GM12878 (cell line): ENCODE results near the gene TNFAIP2. TPM values are rescaled to one million over a fixed set of nuclear protein-coding genes. Genes with fewer than 3 reads are reported as not detected.

Source experiments
- ATAC-seq: fragments of 200-7000 bp; cut with Tn5 transposase; 3 replicates; pipeline ENCODE4 v1.9.1; 2020; ENCODE audit warnings: mild to moderate bottlenecking, moderate library complexity
- BruUV-seq: library from RNA; stranded (reverse); fragments of 400-500 nt; replicated peaks from 2 replicates; lab custom pipeline; 2021; lab: Mats Ljungman, UMichigan
- CTCF ChIA-PET: fragments of 300-600 bp; sonication (Branson Sonifier 250); formaldehyde crosslinking; extraction: SDS; loops from one replicate; lab custom pipeline; 2021; ENCODE audit warnings: inconsistent platforms; lab: Yijun Ruan, JAX
- POLR2A ChIA-PET: fragments of 350-600 bp; formaldehyde crosslinking; extraction: SDS; loops from one replicate; lab custom pipeline; 2021; ENCODE audit warnings: inconsistent platforms; lab: Charles Lee
- RAD21 ChIA-PET: fragments of 300-600 bp; sonication (Branson Sonifier 250); formaldehyde crosslinking; loops from one replicate; lab custom pipeline; 2023; ENCODE audit warnings: antibody characterized with exemption; ENCODE audit not compliant: unreplicated experiment; lab: Charles Lee
- SMC1A ChIA-PET: fragments of 300-600 bp; sonication (Branson Sonifier 250); formaldehyde crosslinking; loops from one replicate; lab custom pipeline; 2023; ENCODE audit not compliant: unreplicated experiment, uncharacterized antibody; lab: Charles Lee
- DNase-seq: peaks from one replicate; pipeline ENCODE4 v3.0.0-alpha.2; 2011; ENCODE audit warnings: low read depth, low spot score
- FAIRE-seq: peaks from 3 replicates; lab custom pipeline; 2011; peaks lifted over from hg19 to GRCh38; lab: Jason Lieb, UNC
- H2AFZ ChIP-seq: 2 replicates; pipeline ENCODE4 v1.6.0; 2011; ENCODE audit warnings: low read depth, low read length, control low read depth; ENCODE audit not compliant: control insufficient read depth
- H3K27ac ChIP-seq: 2 replicates; pipeline ENCODE4 v1.5.1; 2011; ENCODE audit warnings: control low read depth; ENCODE audit not compliant: control insufficient read depth, insufficient read depth
- H3K27me3 ChIP-seq, 2 experiments: replicated peaks in 1 of 2; 2 replicates each; pipeline versions ENCODE4 v1.6.0 to v1.6.1; 2011; ENCODE audit warnings: low read length in 1 of 2; ENCODE audit not compliant: control insufficient read depth in 2 of 2, insufficient read depth in 2 of 2
- H3K36me3 ChIP-seq, 2 experiments: 2 replicates each; pipeline ENCODE4 v1.5.1; 2011; ENCODE audit warnings: low read length in 1 of 2; ENCODE audit not compliant: control insufficient read depth in 2 of 2, insufficient read depth in 2 of 2
- H3K4me1 ChIP-seq: 2 replicates; pipeline ENCODE4 v1.6.1; 2011; ENCODE audit warnings: mild to moderate bottlenecking, low read length, moderate library complexity, mixed read lengths; ENCODE audit not compliant: control insufficient read depth, insufficient read depth
- H3K4me2 ChIP-seq: 2 replicates; pipeline ENCODE4 v1.6.0; 2011; ENCODE audit warnings: control low read depth; ENCODE audit not compliant: control insufficient read depth, insufficient read depth
- H3K4me3 ChIP-seq: fragments of 200-600 bp; sonication (generic); 2 replicates; pipeline ENCODE4 v1.5.1; 2016
- H3K79me2 ChIP-seq: 2 replicates; pipeline ENCODE4 v1.6.0; 2011; ENCODE audit warnings: low read length; ENCODE audit not compliant: control insufficient read depth, insufficient read depth
- H3K9ac ChIP-seq: 2 replicates; pipeline ENCODE4 v1.8.0; 2011; ENCODE audit warnings: low read length, control low read depth, mixed read lengths; ENCODE audit not compliant: control insufficient read depth, insufficient read depth
- H3K9me3 ChIP-seq: replicated peaks from 3 replicates; pipeline ENCODE4 v1.5.1; 2011; ENCODE audit warnings: mild to moderate bottlenecking, low read length; ENCODE audit not compliant: control insufficient read depth, insufficient read depth
- H4K20me1 ChIP-seq: 2 replicates; pipeline ENCODE4 v1.6.0; 2011; ENCODE audit not compliant: control insufficient read depth, insufficient read depth
- ATF2 ChIP-seq: IDR thresholded peaks from 2 replicates; pipeline ENCODE4 v1.6.1; 2012; ENCODE audit warnings: low read length, inconsistent platforms
- RAD21 ChIP-seq: IDR thresholded peaks from 2 replicates; pipeline ENCODE4 v1.6.1; 2011; ENCODE audit warnings: mild to moderate bottlenecking, low read depth, low read length, moderate library complexity; ENCODE audit not compliant: insufficient read depth
- SMC3 ChIP-seq: IDR thresholded peaks from 2 replicates; pipeline ENCODE4 v1.6.1; 2011; ENCODE audit warnings: low read length, improper control_type of control experiment, borderline replicate concordance
- YY1 ChIP-seq: IDR thresholded peaks from 2 replicates; pipeline ENCODE4 v1.6.1; 2011; ENCODE audit warnings: low read depth, mild to moderate bottlenecking, low read length
- ZNF384 ChIP-seq: IDR thresholded peaks from 2 replicates; pipeline ENCODE4 v1.6.1; 2012; ENCODE audit warnings: low read depth, mild to moderate bottlenecking, low read length, improper control_type of control experiment, borderline replicate concordance
- WGBS: methylation state at CpG from one replicate; pipeline ENCODE4 v1.1.6; 2016; ENCODE audit warnings: low lambda C conversion rate; ENCODE audit not compliant: insufficient replicate concordance, insufficient coverage; ENCODE audit errors: missing lambda C conversion rate; 5-methylcytosine and 5-hydroxymethylcytosine counted together
- in situ Hi-C: fragments of 300-500 bp; cut with MboI; formaldehyde crosslinking; loops from 9 replicates; pipeline ENCODE4 v1.14.3; 2018; ENCODE audit warnings: mixed read lengths
- intact Hi-C: fragments of 100-400 bp; cut with micrococcal nuclease; formaldehyde crosslinking; loops from one replicate; pipeline ENCODE4 v1.14.2; 2022; ENCODE audit not compliant: unreplicated experiment
- polyA plus RNA-seq, 11 experiments: library from polyadenylated mRNA; depleted of rRNA in 4 of 11; unstranded in 6 of 11; stranded (reverse) in 5 of 11; fragments of >200 nt; fragmentation: Nextera tagmentation in 4 of 11; fragmentation: Illumina TruSeq in 1 of 11; extraction: Ambion mirVana in 4 of 11; extraction: Trizol in 1 of 11; gene quantifications; 1 replicate in 1 of 11; 2 replicates in 10 of 11; pipeline versions ENCODE4 v1.2.1 to v1.2.3, GENCODE V29; 2011 to 2016; ENCODE audit warnings: inconsistent platforms in 2 of 11, missing spikeins in 2 of 11, low read depth in 1 of 11
- total RNA-seq, 4 experiments: library from RNA; depleted of rRNA in 3 of 4; stranded (reverse); fragments of >200 nt in 3 of 4; fragmentation: Illumina TruSeq in 1 of 4; extraction: Trizol in 1 of 4; gene quantifications; 2 replicates each; pipeline versions ENCODE4 v1.2.1 to v1.2.3, GENCODE V29; 2013 to 2021
- TF ChIP-seq, protein P1 (sequence below), 3 experiments: IDR thresholded peaks in 2 of 3; conservative IDR thresholded peaks in 1 of 3; 2 replicates each; pipeline ENCODE4 v1.5.1; 2011; ENCODE audit warnings: low read depth in 3 of 3, low read length in 3 of 3, mild to moderate bottlenecking in 3 of 3, control low read depth in 2 of 3, moderate library complexity in 2 of 3, inconsistent platforms in 1 of 3, mixed read lengths in 1 of 3; ENCODE audit not compliant: control insufficient read depth in 2 of 3, insufficient read depth in 1 of 3; ENCODE audit errors: extremely low read depth in 1 of 3
- TF ChIP-seq, protein P2 (sequence below): fragments of 450-650 bp; IDR thresholded peaks from 2 replicates; pipeline ENCODE4 v1.6.1; 2017; ENCODE audit warnings: mild to moderate bottlenecking, moderate library complexity

TNFAIP2 gene
- total and polyA plus RNA-seq, 10 of the 15 experiments (the other 5 are each of a cell fraction or from before 2014, with no cell fraction given), result 7.1 to 150 (median 74.5) TPM

DNA sequence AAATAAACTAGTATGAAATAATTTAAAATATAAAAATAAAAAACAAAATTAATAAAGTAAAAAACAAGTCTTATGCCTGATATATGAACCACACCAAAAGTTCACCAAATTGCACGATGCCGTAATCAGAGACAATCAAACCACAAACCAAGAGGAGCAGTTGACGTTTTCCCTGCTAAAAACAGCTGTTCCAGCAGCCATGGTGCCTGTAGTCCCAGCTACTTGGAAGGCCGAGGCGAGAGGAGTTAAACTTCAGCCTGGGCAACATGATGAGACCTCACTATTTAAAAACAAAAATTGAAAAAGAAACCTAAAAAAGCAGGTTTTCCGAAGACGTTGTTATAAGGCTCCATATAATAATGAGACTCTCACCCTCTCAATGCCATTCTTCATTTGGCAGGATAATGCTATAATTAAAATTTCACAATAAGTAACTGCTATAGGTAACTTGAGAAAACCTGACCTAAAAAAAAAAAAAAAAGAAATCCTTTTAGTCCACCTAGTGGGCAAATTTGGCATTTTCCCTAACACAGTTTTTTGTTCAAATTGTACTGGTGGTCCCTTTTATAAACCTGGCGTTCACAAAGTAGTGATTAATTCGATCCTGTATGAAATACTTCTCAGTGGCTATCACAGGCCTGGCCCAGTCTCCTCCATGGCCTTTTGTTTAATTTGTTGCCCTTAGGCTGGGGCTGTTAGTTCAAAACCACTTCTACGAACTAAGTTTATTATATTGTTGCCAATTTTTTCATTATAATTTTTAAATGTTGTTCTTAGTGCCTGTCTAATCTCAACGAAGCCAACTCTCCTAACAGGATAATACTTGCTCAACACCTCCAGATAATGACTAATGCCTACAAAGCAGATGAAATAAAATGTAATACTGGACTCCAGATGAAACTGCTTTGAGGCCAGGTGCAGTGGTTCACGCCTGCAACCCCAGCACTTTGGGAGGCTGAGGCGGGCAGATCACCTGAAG is 62.1 kb downstream of the TNFAIP2 start:
- H3K27ac ChIP-seq, result no peak overlapping the region
- SMC1A ChIA-PET, result interaction anchor here (0.6 to 6.0 kb wide), 10 partner anchors 45 to 346 kb away, joined by 3 to 76 read pairs (median 4); no protein-coding TSS in a partner anchor
- POLR2A ChIA-PET, result interaction anchor here (0.9 kb wide), 1 partner anchor 80 kb away, joined by 3 read pairs; no protein-coding TSS in a partner anchor
- H3K27me3 ChIP-seq, result peaks cover 0 to 2% of the 10 kb centered on the region in 2 experiments; a peak in 1 of 4 replicates
- FAIRE-seq (peak; percentile 83), ATAC-seq (peak; percentile 41), DNase-seq (no peak)
- no peak overlapping the region for H3K9ac ChIP-seq
- H3K36me3 ChIP-seq, result no peaks in the 10 kb centered on the region
- intact Hi-C loops (loop anchor here (1.0 to 5.0 kb wide), 4 partner anchors 43 to 107 kb away; no protein-coding TSS in a partner anchor), in situ Hi-C loops (no loop called here)
- RAD21 ChIA-PET, result interaction anchor here (0.6 to 2.7 kb wide), 7 partner anchors 43 to 106 kb away, joined by 3 to 45 read pairs (median 3); no protein-coding TSS in a partner anchor
- no peak overlapping the region for H2AFZ ChIP-seq
- TF ChIP-seq RAD21 (peak; percentile 62), YY1 (no peak), SMC3 (peak; percentile 72; the same call in 1 of the 2 replicates), ATF2 (no peak), ZNF384 (peak; percentile 94)
- TF ChIP-seq, protein P1, sequence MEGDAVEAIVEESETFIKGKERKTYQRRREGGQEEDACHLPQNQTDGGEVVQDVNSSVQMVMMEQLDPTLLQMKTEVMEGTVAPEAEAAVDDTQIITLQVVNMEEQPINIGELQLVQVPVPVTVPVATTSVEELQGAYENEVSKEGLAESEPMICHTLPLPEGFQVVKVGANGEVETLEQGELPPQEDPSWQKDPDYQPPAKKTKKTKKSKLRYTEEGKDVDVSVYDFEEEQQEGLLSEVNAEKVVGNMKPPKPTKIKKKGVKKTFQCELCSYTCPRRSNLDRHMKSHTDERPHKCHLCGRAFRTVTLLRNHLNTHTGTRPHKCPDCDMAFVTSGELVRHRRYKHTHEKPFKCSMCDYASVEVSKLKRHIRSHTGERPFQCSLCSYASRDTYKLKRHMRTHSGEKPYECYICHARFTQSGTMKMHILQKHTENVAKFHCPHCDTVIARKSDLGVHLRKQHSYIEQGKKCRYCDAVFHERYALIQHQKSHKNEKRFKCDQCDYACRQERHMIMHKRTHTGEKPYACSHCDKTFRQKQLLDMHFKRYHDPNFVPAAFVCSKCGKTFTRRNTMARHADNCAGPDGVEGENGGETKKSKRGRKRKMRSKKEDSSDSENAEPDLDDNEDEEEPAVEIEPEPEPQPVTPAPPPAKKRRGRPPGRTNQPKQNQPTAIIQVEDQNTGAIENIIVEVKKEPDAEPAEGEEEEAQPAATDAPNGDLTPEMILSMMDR (IDR thresholded peaks at IDR 0.05 in 2 of 3, conservative IDR thresholded peaks at IDR 0.05 in 1 of 3; ENCODE audit: control insufficient read depth in 2 of 3, extremely low read depth in 1 of 3, insufficient read depth in 1 of 3, low read depth in 3 of 3, low read length in 3 of 3), result peak; percentile 48 to 67 (median 55); a peak in 5 of 6 replicates
- TF ChIP-seq, protein P2, sequence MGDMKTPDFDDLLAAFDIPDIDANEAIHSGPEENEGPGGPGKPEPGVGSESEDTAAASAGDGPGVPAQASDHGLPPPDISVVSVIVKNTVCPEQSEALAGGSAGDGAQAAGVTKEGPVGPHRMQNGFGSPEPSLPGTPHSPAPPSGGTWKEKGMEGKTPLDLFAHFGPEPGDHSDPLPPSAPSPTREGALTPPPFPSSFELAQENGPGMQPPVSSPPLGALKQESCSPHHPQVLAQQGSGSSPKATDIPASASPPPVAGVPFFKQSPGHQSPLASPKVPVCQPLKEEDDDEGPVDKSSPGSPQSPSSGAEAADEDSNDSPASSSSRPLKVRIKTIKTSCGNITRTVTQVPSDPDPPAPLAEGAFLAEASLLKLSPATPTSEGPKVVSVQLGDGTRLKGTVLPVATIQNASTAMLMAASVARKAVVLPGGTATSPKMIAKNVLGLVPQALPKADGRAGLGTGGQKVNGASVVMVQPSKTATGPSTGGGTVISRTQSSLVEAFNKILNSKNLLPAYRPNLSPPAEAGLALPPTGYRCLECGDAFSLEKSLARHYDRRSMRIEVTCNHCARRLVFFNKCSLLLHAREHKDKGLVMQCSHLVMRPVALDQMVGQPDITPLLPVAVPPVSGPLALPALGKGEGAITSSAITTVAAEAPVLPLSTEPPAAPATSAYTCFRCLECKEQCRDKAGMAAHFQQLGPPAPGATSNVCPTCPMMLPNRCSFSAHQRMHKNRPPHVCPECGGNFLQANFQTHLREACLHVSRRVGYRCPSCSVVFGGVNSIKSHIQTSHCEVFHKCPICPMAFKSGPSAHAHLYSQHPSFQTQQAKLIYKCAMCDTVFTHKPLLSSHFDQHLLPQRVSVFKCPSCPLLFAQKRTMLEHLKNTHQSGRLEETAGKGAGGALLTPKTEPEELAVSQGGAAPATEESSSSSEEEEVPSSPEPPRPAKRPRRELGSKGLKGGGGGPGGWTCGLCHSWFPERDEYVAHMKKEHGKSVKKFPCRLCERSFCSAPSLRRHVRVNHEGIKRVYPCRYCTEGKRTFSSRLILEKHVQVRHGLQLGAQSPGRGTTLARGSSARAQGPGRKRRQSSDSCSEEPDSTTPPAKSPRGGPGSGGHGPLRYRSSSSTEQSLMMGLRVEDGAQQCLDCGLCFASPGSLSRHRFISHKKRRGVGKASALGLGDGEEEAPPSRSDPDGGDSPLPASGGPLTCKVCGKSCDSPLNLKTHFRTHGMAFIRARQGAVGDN, result no peak
- WGBS, result 28% methylated on average over 13 of the region's 13 CpGs
- CTCF ChIA-PET, result interaction anchor here (0.6 to 13.7 kb wide), 24 partner anchors 10 to 635 kb away, joined by 3 to 202 read pairs (median 4); no protein-coding TSS in a partner anchor
- H3K79me2 ChIP-seq, result no peaks in the 10 kb centered on the region
- H4K20me1 ChIP-seq, result no peaks in the 10 kb centered on the region
- H3K4me1 ChIP-seq, result no peaks in the 10 kb centered on the region
- no peak overlapping the region for H3K4me3 ChIP-seq
- no TSS peak for BruUV-seq
- H3K9me3 ChIP-seq, result no peaks in the 10 kb centered on the region
- no peak overlapping the region for H3K4me2 ChIP-seq
